Neural progenitor cell (in vitro differentiated cells): Measurements from ENCODE around the gene RPS2. TPM values are rescaled to one million over a fixed set of nuclear protein-coding genes. Genes with fewer than 3 reads are reported as not detected.

ENCODE experiments used
- DNase-seq: peaks from one replicate; pipeline ENCODE4 v3.0.0-alpha.2; 2016; ENCODE audit warnings: low spot score
- H2AFZ ChIP-seq: fragments of 200-600 bp; sonication (generic); replicated peaks from 2 replicates; pipeline ENCODE4 v1.6.1; 2016; ENCODE audit warnings: antibody characterized with exemption
- H3F3A ChIP-seq: fragments of 200-600 bp; sonication (generic); 2 replicates; pipeline ENCODE4 v1.6.1; 2016; ENCODE audit warnings: antibody characterized with exemption, low read depth
- H3K27ac ChIP-seq: fragments of 200-600 bp; sonication (generic); 2 replicates; pipeline ENCODE4 v1.5.1; 2016; ENCODE audit warnings: mild to moderate bottlenecking
- H3K27me3 ChIP-seq: fragments of 200-600 bp; sonication (generic); 2 replicates; pipeline ENCODE4 v1.6.1; 2016; ENCODE audit warnings: mild to moderate bottlenecking, moderate library complexity
- H3K36me3 ChIP-seq: fragments of 200-600 bp; sonication (generic); 2 replicates; pipeline ENCODE4 v1.5.1; 2016
- H3K4me1 ChIP-seq: fragments of 200-600 bp; sonication (generic); 2 replicates; pipeline ENCODE4 v1.6.1; 2016; ENCODE audit warnings: mixed run types
- H3K4me2 ChIP-seq: fragments of 200-600 bp; sonication (generic); 2 replicates; pipeline ENCODE4 v1.6.1; 2016
- H3K4me3 ChIP-seq: fragments of 200-600 bp; sonication (generic); 2 replicates; pipeline ENCODE4 v1.5.1; 2016
- H3K79me2 ChIP-seq: fragments of 200-600 bp; sonication (generic); 2 replicates; pipeline ENCODE4 v1.6.1; 2016; ENCODE audit warnings: low read depth
- H3K9ac ChIP-seq: fragments of 200-600 bp; sonication (generic); 2 replicates; pipeline ENCODE4 v1.6.1; 2016
- H3K9me3 ChIP-seq: fragments of 200-600 bp; sonication (generic); 2 replicates; pipeline ENCODE4 v1.5.1; 2016; ENCODE audit warnings: low read depth
- H4K20me1 ChIP-seq: fragments of 200-600 bp; sonication (generic); 2 replicates; pipeline ENCODE4 v1.6.1; 2016; ENCODE audit warnings: low read depth
- H3K27ac Mint-ChIP-seq: 3 replicates; pipeline ENCODE4 v1.8.0; 2021; ENCODE audit warnings: mixed read lengths
- H3K27me3 Mint-ChIP-seq: 2 replicates; pipeline ENCODE4 v1.8.0; 2022; ENCODE audit warnings: low read depth, mild to moderate bottlenecking, inconsistent platforms, moderate library complexity, mixed read lengths; ENCODE audit not compliant: insufficient read depth
- H3K36me3 Mint-ChIP-seq: 3 replicates; pipeline ENCODE4 v1.8.0; 2021; ENCODE audit warnings: mixed read lengths
- H3K4me1 Mint-ChIP-seq: 3 replicates; pipeline ENCODE4 v1.8.0; 2021; ENCODE audit warnings: mixed read lengths
- H3K4me3 Mint-ChIP-seq: 3 replicates; pipeline ENCODE4 v1.8.0; 2021; ENCODE audit warnings: mild to moderate bottlenecking, moderate library complexity, mixed read lengths
- H3K9me3 Mint-ChIP-seq: 3 replicates; pipeline ENCODE4 v1.8.0; 2020; ENCODE audit warnings: mixed read lengths
- EZH2 ChIP-seq: fragments of 200-600 bp; sonication (generic); IDR thresholded peaks from 2 replicates; pipeline ENCODE4 v1.6.1; 2017; ENCODE audit warnings: antibody characterized with exemption, mild to moderate bottlenecking, moderate library complexity
- EZH2phosphoT487 ChIP-seq: fragments of 200-600 bp; sonication (generic); IDR thresholded peaks from 2 replicates; pipeline ENCODE4 v1.6.1; 2017; ENCODE audit warnings: antibody characterized with exemption
- total RNA-seq: library from RNA; depleted of rRNA; stranded (reverse); fragments of >200 nt; gene quantifications from 2 replicates; pipeline ENCODE4 v1.2.3, GENCODE V29; 2015; ENCODE audit warnings: low replicate concordance
- TF ChIP-seq, protein P1 (sequence below): fragments of 200-600 bp; sonication (generic); IDR thresholded peaks from 2 replicates; pipeline ENCODE4 v1.5.1; 2017; ENCODE audit warnings: antibody characterized with exemption, mild to moderate bottlenecking

RPS2 gene
- total RNA-seq, 1 donor from 2014 or later, result 3,079 TPM

DNA sequence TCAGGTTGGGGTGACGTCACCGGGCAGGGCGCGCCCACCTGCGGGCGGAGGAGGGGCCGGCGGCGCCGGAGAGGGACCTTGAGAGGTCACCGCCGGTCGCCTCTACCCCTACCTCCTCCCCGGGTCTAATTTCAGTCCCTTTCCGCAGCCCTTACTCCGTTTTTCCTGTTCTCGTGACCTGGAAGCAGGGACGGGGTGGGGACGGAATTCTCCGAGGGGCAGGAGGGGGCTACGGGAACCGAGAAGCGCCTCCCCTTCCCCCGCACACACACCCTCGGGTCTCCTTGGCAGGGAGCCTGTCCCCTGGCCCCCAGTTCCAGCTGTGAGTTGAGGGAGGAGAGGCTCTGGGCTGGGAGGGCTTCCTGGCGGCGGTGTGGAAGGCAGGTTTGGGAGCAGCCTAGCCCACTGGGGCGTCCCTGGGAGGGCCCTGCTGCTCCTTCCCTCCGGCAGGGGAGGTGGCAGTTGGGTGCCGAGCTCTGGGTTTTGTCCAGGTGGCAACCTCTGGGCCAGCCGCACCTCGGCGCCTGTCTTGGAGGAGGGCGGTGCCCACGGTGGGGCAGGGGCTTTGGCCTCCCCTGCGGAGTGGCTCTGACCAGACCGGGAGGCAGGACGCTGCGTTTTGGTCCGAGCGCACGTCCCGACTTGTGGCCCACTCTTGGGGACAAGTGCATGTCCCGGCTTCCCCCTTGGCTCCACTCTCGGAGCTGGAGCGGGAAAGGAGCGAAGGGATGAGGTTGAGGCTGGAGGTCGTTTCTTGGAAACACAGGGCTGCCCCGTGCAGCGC is 25.9 kb upstream of the RPS2 start:
- H3K27me3 ChIP-seq, result peaks cover 58% of the 10 kb centered on the region
- peak overlapping the region; percentile 55 for H3K4me3 ChIP-seq
- no peaks in the 10 kb centered on the region for H3K9me3 ChIP-seq
- H3K4me1 Mint-ChIP-seq, result peaks cover 14% of the 10 kb centered on the region
- H4K20me1 ChIP-seq, result peaks cover 24% of the 10 kb centered on the region
- H3K4me3 Mint-ChIP-seq, result peak overlapping the region; percentile 71
- H3K27me3 Mint-ChIP-seq, result peaks cover 27% of the 10 kb centered on the region
- peak overlapping the region; percentile 45 for H2AFZ ChIP-seq
- H3K4me1 ChIP-seq, result peaks cover 10% of the 10 kb centered on the region
- TF ChIP-seq EZH2, result no peak
- peak; percentile 71 for TF ChIP-seq EZH2phosphoT487
- no peak overlapping the region for H3K27ac ChIP-seq
- no peak overlapping the region for H3K9ac ChIP-seq
- H3K27ac Mint-ChIP-seq, result no peak overlapping the region
- DNase-seq, result peak; percentile 86
- peaks cover 13% of the 10 kb centered on the region for H3K36me3 Mint-ChIP-seq
- peak overlapping the region; percentile 84 for H3K4me2 ChIP-seq
- peaks cover 2% of the 10 kb centered on the region for H3K9me3 Mint-ChIP-seq
- no peaks in the 10 kb centered on the region for H3K36me3 ChIP-seq
- peaks cover under 1% of the 10 kb centered on the region for H3K79me2 ChIP-seq
- H3F3A ChIP-seq, result peaks cover 52% of the 10 kb centered on the region

DNA sequence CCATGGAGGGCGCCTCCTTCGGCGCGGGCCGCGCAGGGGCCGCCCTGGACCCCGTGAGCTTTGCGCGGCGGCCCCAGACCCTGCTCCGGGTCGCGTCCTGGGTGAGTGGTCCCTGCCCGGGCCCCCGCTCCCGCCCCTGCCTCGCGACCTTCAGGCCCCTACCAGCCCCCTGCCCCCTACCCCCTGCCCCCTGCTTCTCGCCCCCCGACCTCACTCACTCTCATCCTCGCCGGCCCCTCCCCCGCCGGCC is 25.4 kb upstream of the RPS2 start:
- H3K27me3 ChIP-seq, result peaks cover 58% of the 10 kb centered on the region

DNA sequence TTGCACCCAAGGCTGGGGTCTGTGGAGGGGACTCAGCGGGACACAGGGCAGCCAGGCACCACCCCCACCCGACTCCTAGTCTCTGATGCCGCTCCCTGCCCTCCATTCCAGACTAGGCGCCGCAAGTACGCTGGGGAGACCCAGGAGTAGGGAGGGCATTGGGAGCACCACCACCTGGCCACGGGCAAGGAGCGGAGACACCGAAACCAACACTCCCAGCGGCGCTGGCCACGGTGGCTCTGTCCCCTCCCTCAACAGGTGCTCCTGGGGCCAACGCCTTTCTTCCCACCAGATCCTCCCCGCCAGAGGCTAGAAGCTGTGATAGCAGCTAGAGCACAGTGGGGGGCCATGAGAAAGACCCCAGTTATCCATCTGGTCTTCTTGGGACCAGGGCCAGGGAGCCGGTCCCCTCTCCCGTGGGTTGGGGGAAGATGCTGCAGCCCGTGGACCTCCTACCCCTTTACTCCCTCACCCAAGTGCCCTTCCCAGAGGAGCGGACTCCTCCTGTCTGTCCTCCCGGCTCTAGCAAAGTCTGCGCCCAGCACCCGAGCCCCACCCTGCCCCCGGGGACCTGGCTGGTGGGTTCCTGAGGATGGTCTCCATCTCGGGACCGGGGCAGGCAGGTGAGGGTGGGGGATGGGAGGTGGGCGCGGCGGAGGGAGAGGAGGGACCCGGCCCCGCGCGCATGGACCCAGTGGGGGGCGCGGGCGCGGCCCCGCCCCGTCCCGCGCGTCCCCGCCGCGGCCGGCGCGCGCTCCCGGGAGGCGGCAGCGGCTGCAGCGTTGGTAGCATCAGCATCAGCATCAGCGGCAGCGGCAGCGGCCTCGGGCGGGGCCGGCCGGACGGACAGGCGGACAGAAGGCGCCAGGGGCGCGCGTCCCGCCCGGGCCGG is 24.8 kb upstream of the RPS2 start, which contains the start of gene SYNGR3:
TSS of gene SYNGR3 (plus strand) at position 762 of the 892 bp plus-strand sequence. CDS start 133 bp downstream, outside the sequence.
- Mint-ChIP-seq H3K4me3 (peak within 1 kb of the TSS; percentile 74), H3K9me3 (peaks cover 2% of the 10 kb centered on the region), H3K27me3 (peaks cover 27% of the 10 kb centered on the region), H3K4me1 (peaks cover 22% of the 10 kb centered on the region), H3K27ac (no peak within 1 kb of the TSS), H3K36me3 (peaks cover 10% of the 10 kb centered on the region)
- Histone ChIP-seq H3K36me3 (no peaks in the 10 kb centered on the region), H3F3A (peaks cover 49% of the 10 kb centered on the region), H4K20me1 (peaks cover 24% of the 10 kb centered on the region), H3K79me2 (peaks cover 11% of the 10 kb centered on the region), H3K9me3 (no peaks in the 10 kb centered on the region), H3K4me3 (peak within 1 kb of the TSS; percentile 55), H2AFZ (peak within 1 kb of the TSS; percentile 45), H3K4me2 (peak within 1 kb of the TSS; percentile 84), H3K27me3 (peaks cover 58% of the 10 kb centered on the region), H3K27ac (no peak within 1 kb of the TSS), H3K9ac (no peak within 1 kb of the TSS), H3K4me1 (peaks cover 17% of the 10 kb centered on the region)
- DNase-seq, result peak; percentile 71
- TF ChIP-seq, protein P1, sequence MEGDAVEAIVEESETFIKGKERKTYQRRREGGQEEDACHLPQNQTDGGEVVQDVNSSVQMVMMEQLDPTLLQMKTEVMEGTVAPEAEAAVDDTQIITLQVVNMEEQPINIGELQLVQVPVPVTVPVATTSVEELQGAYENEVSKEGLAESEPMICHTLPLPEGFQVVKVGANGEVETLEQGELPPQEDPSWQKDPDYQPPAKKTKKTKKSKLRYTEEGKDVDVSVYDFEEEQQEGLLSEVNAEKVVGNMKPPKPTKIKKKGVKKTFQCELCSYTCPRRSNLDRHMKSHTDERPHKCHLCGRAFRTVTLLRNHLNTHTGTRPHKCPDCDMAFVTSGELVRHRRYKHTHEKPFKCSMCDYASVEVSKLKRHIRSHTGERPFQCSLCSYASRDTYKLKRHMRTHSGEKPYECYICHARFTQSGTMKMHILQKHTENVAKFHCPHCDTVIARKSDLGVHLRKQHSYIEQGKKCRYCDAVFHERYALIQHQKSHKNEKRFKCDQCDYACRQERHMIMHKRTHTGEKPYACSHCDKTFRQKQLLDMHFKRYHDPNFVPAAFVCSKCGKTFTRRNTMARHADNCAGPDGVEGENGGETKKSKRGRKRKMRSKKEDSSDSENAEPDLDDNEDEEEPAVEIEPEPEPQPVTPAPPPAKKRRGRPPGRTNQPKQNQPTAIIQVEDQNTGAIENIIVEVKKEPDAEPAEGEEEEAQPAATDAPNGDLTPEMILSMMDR, result no peak
- peak; percentile 39 for TF ChIP-seq EZH2
- peak; percentile 38 for TF ChIP-seq EZH2phosphoT487

More for the DNA sequence above, 25.4 kb upstream of the RPS2 start:
- H3K36me3 Mint-ChIP-seq, result peaks cover 10% of the 10 kb centered on the region
- peaks cover 17% of the 10 kb centered on the region for H3K4me1 Mint-ChIP-seq
- Histone ChIP-seq H3K4me2 (peak overlapping the region; percentile 84), H3K36me3 (no peaks in the 10 kb centered on the region), H3K9me3 (no peaks in the 10 kb centered on the region), H3K4me1 (peaks cover 13% of the 10 kb centered on the region), H3F3A (peaks cover 49% of the 10 kb centered on the region), H3K9ac (no peak overlapping the region), H3K4me3 (peak overlapping the region; percentile 55), H2AFZ (peak overlapping the region; percentile 45), H3K27ac (no peak overlapping the region), H4K20me1 (peaks cover 24% of the 10 kb centered on the region), H3K79me2 (peaks cover 5% of the 10 kb centered on the region)
- no peak for DNase-seq
- peaks cover 2% of the 10 kb centered on the region for H3K9me3 Mint-ChIP-seq
- TF ChIP-seq EZH2, result no peak
- TF ChIP-seq, protein P1, result no peak
- TF ChIP-seq EZH2phosphoT487, result no peak
- peaks cover 27% of the 10 kb centered on the region for H3K27me3 Mint-ChIP-seq
- H3K27ac Mint-ChIP-seq, result no peak overlapping the region
- no peak overlapping the region for H3K4me3 Mint-ChIP-seq
